ENCODE measurements around the gene RAVER1. TPM values are rescaled to one million over a fixed set of nuclear protein-coding genes. Genes with fewer than 3 reads are reported as not detected.

Gene RAVER1
- 11.2 and 25.3 TPM in 2 replicates for total RNA-seq

DNA sequence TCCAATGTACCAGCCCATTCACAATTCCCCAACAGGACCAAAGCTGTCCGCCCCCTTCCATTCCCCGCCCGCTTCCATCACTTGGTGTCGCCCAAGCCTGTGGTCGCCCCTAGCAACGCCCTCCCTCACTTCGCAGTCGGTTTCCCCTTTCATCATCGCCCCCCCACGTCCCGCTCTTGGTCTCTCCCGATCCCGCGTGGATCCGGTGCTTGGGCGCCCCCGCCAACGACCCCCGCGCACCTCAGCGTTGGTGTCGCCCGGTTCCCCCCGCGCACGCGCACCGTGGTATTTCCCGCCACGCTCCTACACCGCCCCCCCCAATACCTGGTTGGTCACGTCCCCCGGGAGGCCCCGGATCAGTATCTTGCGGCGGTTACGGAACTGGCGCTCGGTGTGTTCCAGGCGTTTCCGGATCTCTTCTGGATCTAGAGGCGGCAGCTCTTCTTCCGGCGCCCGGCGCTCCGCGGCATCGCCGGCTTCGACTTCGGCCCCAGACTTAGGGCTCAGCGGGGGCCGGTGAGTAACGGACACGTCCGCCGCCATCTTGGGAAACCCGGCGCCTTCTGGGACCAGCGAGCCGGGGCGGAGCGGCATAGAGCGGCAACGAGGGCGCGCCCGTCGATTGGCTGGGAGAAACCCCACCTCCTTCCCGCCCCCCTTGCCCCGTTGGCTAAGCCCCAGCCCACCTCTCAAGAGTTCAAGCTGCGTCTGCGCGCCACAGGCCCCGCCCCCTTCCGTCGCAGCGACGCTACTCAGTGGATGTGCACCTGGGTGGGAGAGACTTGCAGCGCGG lies at the start of gene RAVER1:
Gene RAVER1 (minus strand): TSS at position 565 of the 793 bp plus-strand sequence. CDS start 22 bp downstream, at position 543.

GRCh38 chr19:10380313-10381102 lies 47.2 kb upstream of the RAVER1 start, which contains the start of gene TYK2:
Gene TYK2 (minus strand): TSS chr19:10380572. CDS start chr19:10378406, 2,166 bp downstream.

DNA sequence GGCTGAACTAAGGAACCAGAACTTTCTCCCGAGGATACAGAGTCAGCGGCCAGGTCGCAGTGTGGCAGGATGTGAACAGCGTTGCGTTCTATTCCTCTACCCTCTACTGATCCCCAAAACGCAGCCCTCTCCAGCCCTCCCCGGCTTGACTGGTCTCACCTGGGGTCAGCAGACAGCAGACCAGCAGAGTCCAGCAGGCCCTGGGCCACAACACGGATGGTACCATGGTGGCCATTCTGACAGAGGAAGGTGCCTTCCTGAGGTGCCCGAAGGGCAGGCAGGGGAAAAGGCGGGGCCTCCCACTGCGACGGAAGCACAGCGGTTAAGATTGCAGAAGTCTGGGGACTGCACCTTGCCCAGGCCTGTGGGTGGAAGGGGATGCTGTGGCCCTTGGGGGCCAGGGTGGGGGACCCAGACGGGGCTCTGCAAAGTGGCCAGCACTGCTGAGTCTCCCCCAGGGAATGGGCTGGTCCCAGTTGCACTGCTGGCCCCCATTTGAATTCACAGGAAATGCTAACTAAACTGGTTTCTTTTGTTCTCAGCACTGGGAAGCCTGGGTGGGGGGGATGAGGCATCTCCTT lies 6.1 kb upstream of the RAVER1 start, which contains the start of gene ICAM3:
Gene ICAM3 (minus strand): TSS at position 245 of the 581 bp plus-strand sequence. CDS start 10 bp downstream, at position 235.

GRCh38 chr19:10315335-10316214 lies 17.8 kb downstream of the RAVER1 start, which contains the start of gene FDX2:
Gene FDX2 (minus strand): TSS chr19:10316015. CDS start chr19:10315996, 19 bp downstream.

GRCh38 chr19:10309423-10309822 lies 23.9 kb downstream of the RAVER1 start, which contains the start of gene ZGLP1:
Gene ZGLP1 (minus strand): TSS chr19:10309815.

DNA sequence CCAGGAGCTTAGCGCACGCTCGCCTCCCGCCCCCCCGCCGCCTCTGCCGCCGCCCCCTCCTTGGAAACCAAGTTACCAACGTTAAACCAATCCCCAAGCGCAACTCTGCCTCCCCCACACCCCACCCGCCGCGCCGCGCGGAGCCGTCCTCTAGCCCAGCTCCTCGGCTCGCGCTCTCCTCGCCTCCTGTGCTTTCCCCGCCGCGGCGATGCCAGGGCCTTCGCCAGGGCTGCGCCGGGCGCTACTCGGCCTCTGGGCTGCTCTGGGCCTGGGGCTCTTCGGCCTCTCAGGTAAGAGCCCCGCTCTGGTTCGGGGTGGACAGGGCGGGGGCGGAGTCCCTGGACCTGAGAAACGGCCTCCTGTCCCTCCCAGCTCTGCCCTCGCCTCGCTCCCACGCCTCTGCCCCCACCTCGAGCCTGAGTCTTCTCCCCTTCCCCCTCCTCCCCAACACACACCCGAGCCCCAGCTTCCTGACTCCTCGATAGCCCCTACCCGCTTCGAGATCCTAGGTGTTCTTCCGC lies 43.4 kb downstream of the RAVER1 start, which contains the start of gene ICAM5:
Gene ICAM5 (plus strand): TSS at position 117 of the 521 bp plus-strand sequence. CDS start 92 bp downstream, at position 209.

DNA sequence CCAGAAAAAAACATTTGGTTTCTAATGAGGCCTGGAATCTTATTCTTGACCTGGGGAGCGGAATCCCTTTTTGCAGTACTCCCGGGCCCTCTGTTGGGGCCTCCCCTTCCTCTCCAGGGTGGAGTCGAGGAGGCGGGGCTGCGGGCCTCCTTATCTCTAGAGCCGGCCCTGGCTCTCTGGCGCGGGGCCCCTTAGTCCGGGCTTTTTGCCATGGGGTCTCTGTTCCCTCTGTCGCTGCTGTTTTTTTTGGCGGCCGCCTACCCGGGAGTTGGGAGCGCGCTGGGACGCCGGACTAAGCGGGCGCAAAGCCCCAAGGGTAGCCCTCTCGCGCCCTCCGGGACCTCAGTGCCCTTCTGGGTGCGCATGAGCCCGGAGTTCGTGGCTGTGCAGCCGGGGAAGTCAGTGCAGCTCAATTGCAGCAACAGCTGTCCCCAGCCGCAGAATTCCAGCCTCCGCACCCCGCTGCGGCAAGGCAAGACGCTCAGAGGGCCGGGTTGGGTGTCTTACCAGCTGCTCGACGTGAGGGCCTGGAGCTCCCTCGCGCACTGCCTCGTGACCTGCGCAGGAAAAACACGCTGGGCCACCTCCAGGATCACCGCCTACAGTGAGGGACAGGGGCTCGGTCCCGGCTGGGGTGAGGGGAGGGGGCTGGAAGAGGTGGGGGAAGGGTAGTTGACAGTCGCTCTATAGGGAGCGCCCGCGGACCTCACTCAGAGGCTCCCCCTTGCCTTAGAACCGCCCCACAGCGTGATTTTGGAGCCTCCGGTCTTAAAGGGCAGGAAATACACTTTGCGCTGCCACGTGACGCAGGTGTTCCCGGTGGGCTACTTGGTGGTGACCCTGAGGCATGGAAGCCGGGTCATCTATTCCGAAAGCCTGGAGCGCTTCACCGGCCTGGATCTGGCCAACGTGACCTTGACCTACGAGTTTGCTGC lies 46.3 kb downstream of the RAVER1 start, which contains the start of gene ICAM4:
Gene ICAM4 (plus strand): TSS at position 153 of the 935 bp plus-strand sequence. CDS start 58 bp downstream, at position 211.

DNA sequence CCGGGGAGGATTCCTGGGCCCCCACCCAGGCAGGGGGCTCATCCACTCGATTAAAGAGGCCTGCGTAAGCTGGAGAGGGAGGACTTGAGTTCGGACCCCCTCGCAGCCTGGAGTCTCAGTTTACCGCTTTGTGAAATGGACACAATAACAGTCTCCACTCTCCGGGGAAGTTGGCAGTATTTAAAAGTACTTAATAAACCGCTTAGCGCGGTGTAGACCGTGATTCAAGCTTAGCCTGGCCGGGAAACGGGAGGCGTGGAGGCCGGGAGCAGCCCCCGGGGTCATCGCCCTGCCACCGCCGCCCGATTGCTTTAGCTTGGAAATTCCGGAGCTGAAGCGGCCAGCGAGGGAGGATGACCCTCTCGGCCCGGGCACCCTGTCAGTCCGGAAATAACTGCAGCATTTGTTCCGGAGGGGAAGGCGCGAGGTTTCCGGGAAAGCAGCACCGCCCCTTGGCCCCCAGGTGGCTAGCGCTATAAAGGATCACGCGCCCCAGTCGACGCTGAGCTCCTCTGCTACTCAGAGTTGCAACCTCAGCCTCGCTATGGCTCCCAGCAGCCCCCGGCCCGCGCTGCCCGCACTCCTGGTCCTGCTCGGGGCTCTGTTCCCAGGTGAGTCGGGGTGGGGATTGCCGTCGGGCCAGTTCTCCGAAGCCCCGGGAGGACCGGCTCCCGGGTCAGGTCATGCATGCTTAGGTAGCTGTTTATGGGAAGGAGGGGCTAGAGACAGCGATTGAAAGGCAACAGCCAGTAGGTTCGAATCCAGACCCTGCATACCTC lies 62.5 kb downstream of the RAVER1 start, which contains the start of gene ICAM1:
Gene ICAM1 (plus strand): TSS at position 505 of the 779 bp plus-strand sequence. CDS start 40 bp downstream, at position 545.

Small RNA genes lying within 50 kb of the gene (small RNA-seq; reads per million reads assigned to genes)
- not detected for gene AC011511.1 (ENCODE audit: low replicate concordance)
- not detected for gene AC011511.4 (ENCODE audit: low replicate concordance)

Other genes starting within 250 kb of the RAVER1 start
- gene SHFL, start 247.2 kb downstream of the RAVER1 start, total RNA-seq, result 22.8 and 29.8 TPM in 2 replicates
- gene ANGPTL6, start 230.9 kb downstream of the RAVER1 start, total RNA-seq, result under 0.01 TPM in 1 of 2 replicates, not detected in the other
- gene PPAN, start 227.2 kb downstream of the RAVER1 start, total RNA-seq, result 24.5 and 56.1 TPM in 2 replicates
- 1.3 and 3.3 TPM in 2 replicates for gene P2RY11, start 221.8 kb downstream of the RAVER1 start, total RNA-seq
- 276 and 386 TPM in 2 replicates for gene EIF3G, start 213.6 kb downstream of the RAVER1 start, total RNA-seq
- 23.4 and 96.8 TPM in 2 replicates for gene DNMT1, start 138.6 kb downstream of the RAVER1 start, total RNA-seq
- gene S1PR2, start 102.2 kb downstream of the RAVER1 start, total RNA-seq, result 41.9 and 42.2 TPM in 2 replicates
- 42.7 and 79.3 TPM in 2 replicates for gene MRPL4, start 81.3 kb downstream of the RAVER1 start, total RNA-seq
- gene ICAM1, start 62.4 kb downstream of the RAVER1 start, total RNA-seq, result 52.1 and 189 TPM in 2 replicates
- gene ICAM4, start 46.6 kb downstream of the RAVER1 start, total RNA-seq, result 8.3 and 9.2 TPM in 2 replicates
- 11.6 and 16.2 TPM in 2 replicates for gene ICAM5, start 43.6 kb downstream of the RAVER1 start, total RNA-seq
- gene ZGLP1, start 23.7 kb downstream of the RAVER1 start, total RNA-seq, result 0.44 and 0.72 TPM in 2 replicates
- 19.5 and 36.1 TPM in 2 replicates for gene FDX2, start 17.5 kb downstream of the RAVER1 start, total RNA-seq
- 2.8 and 11.3 TPM in 2 replicates for gene ICAM3, start 6.1 kb upstream of the RAVER1 start, total RNA-seq
- gene TYK2, start 47.0 kb upstream of the RAVER1 start, total RNA-seq, result 56.2 and 108 TPM in 2 replicates
- gene CDC37, start 70.0 kb upstream of the RAVER1 start, total RNA-seq, result 208 and 224 TPM in 2 replicates
- gene PDE4A, start 87.0 kb upstream of the RAVER1 start, total RNA-seq, result 5.5 and 8.0 TPM in 2 replicates
- 60.6 and 79.3 TPM in 2 replicates for gene KEAP1, start 169.8 kb upstream of the RAVER1 start, total RNA-seq
- gene S1PR5, start 183.9 kb upstream of the RAVER1 start, total RNA-seq, result 2.0 and 10.5 TPM in 2 replicates
- gene ATG4D, start 210.4 kb upstream of the RAVER1 start, total RNA-seq, result 29.8 and 31.7 TPM in 2 replicates
- 6.8 and 10.3 TPM in 2 replicates for gene KRI1, start 232.5 kb upstream of the RAVER1 start, total RNA-seq
- gene CDKN2D, start 235.4 kb upstream of the RAVER1 start, total RNA-seq, result 3.1 and 12.6 TPM in 2 replicates